SK-N-DZ (cell line): Measurements from ENCODE around the gene ADGRD2.
A peak's percentile ranks its signal among the peaks of the same experiment; 100 is the strongest.

Experiments
- DNase-seq: peaks from one replicate; pipeline ENCODE4 v3.0.0-alpha.2; 2015; ENCODE audit warnings: low spot score

The ADGRD2 gene

DNA sequence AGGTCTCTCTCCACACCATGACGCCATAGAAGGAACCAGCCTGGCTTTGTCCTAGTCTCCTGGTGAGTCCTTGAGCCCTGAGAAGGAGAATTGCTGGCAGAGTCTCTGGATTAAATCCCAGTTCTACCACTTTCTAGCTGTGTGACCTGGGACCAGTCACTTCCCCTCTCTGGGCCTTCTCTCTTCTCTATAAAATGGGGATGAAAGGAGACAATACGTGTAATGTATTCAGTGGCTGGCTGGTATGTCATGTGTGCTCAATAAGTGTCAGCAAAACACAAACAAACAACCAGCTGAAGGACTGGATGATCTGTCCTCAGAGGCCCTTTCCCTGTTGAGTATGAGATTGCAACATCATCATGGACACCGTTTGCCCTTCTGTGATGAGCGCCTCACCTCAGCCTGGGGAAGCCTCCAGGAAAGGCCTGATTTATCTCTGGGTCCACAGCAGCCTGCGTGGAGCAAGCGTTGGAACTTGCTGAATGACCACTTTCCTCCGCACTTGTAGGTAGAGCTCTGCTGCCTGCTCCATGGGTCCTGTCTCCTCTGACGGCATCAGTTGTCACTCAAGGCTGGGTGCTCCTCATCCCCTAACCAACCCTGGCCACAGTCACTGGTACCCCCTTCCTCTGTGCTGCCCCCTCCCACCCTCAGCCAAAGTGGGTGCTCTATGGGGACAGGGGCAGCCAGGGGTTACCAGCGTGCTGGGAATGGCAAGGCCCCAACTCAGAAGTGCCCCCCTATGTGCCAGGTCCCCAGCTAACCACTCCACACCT is 60.6 kb downstream of the ADGRD2 start:
- DNase-seq = no peak

DNA sequence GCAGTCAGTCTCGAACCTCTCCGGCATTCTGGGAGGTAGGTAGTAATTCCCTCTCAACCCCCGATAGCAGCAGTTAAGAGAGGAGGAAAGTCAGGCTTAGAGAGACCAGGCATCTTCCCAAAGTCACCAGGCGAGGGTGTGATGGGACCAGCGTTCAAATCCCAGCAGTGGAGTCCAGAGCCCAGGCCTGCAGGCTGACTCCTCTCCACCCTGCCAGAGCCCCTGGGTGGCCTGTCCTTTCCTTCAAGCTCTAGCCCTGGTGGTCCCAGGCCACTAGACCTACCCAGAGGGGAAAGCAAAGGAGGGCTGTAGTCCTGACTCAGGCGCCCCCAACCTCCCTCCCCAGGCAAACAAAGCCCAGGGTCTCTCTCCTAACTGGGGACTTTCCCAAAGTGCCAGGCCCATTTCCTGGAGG is 61.2 kb downstream of the ADGRD2 start:
- peak; percentile 44 for DNase-seq

DNA sequence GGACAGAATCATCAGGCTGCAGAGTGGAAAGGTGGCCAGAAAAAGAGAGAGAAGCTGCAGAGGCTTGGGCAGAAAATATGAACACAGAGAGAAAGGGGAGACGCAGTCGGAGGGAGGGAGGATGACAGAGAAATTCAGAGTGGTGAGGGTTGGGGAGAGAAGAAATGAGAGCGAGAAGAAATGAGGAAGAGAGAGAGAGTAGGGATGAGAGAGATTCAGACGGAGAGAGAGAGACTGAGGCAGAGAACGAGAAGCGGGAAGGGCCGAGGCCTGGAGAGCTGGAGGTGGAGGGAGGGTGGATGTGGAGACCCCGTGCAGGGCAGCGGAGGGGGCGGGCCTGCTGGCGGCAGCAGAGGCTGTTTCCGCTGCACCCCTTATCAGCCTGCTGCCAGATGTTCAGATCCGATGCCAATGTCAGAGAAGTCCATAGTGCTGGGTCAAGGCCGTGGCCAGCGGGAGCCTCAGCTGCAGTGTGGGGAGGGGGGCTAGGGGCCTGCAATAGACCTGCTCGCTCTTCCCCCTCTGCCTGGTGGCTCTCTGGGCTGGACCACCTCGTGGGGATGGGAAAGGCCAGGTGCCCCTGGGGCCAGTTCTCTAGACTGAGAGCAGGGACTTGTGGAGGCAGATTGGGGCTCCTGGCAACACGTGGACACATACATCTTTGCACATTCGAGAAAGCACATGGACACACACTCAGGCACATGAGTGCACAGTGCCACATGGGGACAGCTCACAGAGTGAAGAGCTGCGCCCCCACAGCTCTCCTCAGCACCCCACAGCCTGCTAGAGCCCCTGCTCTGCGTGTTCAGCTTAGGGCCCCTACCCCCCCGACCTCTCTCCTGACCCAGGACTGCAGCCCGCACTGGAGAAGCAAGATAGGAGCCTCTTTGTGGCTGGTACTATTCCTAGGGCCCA is 61.9 kb downstream of the ADGRD2 start:
- DNase-seq = peak; percentile 51

DNA sequence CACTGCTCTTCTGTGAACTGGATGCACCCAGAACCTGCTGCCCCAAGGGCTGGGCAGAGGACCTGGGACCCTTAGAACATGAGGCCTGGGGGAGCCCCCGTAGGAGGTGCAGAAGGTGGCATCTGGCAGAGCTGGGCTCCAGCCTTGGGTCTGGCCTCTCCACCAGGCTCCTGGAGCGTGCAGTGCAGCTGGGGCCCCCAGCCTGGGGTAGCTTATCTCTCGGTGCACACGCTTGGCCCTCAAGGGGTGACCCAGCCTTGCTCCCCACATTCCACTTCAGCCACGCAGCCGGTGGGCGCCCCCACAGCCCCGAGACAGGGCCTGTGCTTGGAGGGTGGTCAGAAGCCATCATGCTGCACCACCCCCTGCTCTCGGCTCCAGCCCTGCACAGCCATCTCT is 62.6 kb downstream of the ADGRD2 start:
- DNase-seq = no peak

DNA sequence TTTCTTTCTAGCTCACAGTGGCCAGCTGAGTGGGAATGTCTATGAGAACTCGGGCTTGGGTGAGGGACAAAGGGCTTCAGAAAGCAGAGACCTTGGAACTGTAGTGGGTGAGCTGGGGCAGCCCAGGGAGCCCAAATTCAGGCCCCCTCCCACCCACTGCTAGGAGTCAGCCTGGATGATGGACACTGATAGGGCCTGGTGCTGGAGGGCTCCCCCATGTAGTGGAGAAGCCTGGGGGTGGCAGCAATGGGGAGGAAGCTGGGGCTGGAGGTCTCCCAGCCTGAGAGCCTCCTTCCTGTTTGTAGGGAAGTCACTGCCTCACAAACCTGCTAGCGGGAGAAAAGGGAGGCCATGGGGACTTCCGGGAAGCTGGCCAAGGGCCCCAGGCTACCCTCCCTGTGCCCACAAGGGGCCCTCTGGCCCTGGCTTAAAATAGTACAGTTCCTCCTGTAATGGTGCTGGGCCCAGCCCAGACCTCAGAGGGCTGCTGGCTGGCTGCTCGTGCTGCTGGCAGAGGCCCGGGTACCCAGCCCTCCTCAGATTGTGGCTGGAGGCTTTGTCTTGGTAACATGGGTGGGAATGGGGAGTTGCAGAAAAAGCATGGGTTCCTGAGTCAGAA is 63.2 kb downstream of the ADGRD2 start:
- DNase-seq = no peak

DNA sequence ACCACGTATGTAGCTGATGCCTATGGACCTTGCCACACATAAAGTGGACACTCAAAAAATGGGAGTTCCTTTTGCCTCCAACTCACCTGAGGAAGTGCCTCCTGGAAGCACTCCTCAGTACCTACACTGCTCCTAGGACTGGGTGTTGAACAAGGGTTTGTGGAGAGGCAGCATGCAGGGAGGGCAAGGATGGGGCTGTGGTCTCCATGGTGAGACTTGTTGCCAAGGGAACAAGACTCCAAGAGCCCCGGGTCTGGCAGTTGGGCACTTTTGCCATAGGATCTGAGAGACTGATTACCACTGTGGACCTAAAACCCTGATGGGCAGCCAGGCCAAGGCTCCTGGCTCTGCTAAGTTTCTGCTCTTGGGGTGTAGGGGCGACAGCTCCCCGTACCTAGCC is 63.9 kb downstream of the ADGRD2 start:
- DNase-seq = no peak

DNA sequence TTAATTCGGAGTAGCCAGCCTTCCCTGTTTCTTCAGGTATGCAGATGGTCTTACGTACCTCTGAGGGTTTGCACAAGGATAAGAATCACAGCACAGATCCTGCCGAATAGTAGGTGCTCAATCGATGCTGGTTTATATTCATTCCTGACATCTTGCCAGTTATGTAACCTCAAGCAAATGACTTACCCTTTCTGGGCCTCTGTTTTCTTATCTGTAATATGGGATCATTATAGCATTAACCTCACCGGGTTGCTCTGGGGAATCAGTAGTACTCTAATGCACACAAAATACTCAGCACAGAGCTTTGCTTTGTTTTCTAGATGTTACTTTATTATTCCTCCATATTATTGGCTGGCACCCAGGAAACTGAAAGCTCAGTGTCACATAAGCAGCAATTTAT is 64.6 kb downstream of the ADGRD2 start:
- DNase-seq = no peak

DNA sequence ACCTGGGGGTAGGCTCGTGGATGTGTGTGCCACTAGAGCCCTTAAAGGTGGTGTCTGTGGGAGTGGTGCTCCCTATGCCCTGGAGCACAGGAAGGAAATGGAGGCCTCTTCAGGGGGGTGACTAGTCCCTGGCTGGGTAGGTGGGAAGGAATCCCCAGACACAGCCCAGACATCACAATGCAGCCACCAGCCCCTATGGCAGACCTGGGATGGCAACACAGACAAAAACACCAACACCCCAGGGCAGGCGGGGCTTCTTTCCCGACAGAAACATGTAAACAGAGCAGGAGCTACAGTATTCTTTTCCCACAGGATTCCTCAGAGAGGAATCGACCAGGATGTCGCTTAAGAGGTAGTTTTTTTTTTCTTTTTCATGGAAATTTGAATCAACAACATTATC is 67.3 kb downstream of the ADGRD2 start:
- DNase-seq = no peak

DNA sequence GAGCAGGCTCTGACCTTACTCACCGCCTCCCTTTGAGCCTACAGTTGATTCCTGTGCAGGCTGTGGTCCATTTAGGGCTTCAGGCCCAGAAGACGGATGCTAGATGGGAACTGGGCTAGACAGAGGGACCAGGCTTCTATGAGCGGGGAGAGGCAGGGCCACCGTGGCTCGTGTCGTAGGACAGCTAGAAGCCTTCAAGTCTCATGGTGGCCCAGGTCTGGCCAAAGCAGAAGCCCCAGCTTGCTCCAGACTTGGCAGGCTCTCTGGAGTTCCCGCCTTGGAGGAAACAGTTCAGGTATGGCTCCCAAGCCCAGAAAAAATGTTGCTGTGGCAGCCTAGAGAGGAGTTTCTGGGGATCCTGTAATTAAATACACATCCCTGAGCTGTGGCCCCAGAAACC is 67.9 kb downstream of the ADGRD2 start:
- DNase-seq = no peak

DNA sequence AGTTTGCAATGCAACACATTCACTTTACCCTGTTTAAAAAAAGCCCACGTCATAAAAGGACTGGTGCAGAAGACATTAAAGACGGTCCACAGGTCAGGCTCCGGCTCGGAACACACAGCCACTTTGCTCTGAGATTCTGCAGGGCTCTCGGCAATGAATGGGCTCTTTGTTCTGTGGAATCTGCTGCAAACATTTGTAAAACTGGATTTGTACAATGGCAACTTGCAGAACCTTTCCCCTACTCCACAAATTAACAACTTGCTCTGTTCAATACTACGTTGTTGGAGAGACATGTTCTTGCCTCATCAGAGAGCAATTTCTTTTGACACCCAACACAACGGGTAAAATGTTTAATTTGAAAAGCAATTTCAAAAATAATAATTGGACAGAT is 70.0 kb downstream of the ADGRD2 start:
- DNase-seq = no peak

DNA sequence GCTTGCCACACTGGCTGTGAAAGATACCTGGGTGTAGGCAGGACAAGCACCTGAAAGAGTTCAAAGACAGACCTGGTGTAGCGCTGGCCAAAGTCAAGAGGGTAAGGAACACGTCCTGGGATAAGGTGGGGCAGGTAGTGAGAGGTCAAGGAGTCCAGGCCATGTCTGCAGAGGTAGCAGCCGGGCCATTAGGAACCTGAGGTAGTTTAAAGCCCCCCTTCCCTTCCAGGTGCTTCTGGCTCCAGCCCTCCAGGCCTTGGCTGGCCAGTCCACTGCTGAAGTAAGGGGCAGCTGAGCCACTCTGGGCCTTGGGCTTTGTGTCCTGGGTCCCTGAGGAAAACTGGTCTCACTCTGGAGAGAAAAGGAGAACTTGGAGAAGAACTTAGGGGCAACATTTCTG is 70.9 kb downstream of the ADGRD2 start:
- DNase-seq = no peak

DNA sequence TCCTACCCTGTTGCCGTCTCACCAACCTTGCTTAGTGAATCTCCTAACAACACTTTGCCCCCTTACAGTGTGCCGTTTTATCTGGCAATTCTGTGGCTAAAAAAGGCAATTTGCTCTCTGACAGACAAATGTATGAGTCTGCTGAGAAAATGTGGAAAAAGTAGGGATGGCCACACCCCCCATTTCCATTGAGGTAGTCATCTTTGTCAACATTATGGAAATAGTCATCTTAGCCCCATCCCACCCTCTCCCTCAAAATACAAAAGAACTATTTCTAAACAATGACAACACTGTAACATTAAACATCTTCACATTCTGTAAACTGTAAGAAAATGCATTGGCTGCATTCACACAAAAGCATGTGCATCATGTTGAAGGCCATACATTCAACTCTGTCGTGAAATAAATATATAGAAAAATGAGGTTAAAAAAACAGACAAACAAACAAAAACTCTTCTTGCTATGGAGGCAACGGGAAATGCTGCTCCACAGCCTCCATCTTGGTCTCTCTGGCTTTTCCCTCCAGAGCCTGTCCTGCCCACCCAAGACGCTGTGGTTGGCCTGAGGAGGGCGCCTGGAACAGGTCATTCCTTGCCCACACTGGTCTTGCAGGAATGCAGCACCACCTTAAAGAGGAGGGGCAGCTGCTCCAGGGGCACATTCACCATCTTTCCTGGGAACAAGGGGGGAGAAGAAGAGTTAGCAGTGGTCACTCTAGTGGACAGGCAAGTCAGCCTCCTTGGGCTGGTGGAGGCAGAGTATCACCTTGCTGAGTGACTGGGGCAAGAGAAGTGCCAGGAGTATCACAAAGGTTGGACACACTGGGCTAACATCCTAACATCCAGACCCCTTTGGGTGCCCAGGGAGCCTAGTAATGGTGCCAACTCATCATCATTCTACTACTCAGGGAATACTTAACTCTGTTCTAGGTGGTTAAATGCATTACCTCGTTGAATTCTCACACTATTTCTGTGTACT is 72.2 kb downstream of the ADGRD2 start:
- DNase-seq = no peak

DNA sequence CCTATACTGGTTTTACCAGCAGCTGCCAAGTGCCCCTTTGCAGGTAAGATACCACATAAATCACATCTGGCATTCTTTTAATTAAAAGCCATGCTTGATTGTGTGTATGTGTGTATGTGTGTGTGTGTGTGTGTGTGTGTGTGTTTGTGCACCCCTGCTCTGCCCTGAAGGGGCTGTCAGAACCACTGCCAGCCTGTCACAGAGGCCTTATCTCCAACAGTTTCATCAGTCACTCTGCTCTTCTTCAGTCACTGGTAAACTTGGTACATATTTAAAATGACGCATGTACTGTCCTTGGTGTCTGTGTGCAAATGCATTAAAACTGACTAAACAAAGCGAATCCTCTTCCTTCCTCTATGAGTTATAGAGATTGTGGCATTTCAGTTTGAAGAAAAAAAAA is 75.9 kb downstream of the ADGRD2 start:
- DNase-seq = no peak

DNA sequence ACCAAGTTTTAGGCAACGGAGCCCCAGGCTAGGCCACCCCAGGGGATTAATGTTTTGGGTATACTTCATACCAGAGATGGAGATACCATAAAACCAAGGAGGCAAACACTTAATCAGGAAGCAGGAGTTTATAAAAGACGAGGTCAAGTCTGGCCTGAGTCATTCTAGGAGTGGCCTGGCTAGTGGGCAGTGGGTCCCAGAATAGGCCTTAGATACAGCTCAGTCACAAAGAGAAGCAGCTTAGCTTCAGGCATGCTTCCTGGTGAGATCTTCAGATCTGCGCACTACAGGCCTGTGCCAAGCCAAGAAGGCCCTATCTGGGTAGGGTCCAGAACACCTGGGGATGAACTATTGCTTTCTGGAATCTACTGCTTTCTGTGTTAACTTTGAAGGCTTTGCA is 77.5 kb downstream of the ADGRD2 start:
- DNase-seq = no peak
